HCT116 (cell line): ENCODE data around the gene GRB10. TPM values are rescaled to one million over a fixed set of nuclear protein-coding genes. Genes with fewer than 3 reads are reported as not detected.

Experiments used
- ATAC-seq: fragments of 200-7000 bp; cut with Tn5 transposase; 2 replicates; pipeline ENCODE4 v1.9.1; 2020; ENCODE audit warnings: mild to moderate bottlenecking, moderate library complexity
- BruUV-seq: library from RNA; stranded (reverse); fragments of 400-500 nt; replicated peaks from 2 replicates; lab custom pipeline; 2021; lab: Mats Ljungman, UMichigan
- CTCF ChIA-PET: fragments of 300-600 bp; sonication (Branson Sonifier 250); formaldehyde crosslinking; loops from one replicate; lab custom pipeline; 2021; ENCODE audit warnings: antibody characterized with exemption; lab: Charles Lee
- POLR2A ChIA-PET: fragments of 300-600, 350-600 bp; sonication (Branson Sonifier 250); formaldehyde crosslinking; loops from one replicate; lab custom pipeline; 2021; ENCODE audit warnings: antibody characterized with exemption; lab: Charles Lee
- RAD21 ChIA-PET, 2 experiments: fragments of 300-600 bp; sonication (Branson Sonifier 250); formaldehyde crosslinking; loops; one replicate each; lab custom pipeline; 2023; ENCODE audit warnings: low total read pairs in 2 of 2; ENCODE audit not compliant: uncharacterized antibody in 2 of 2, unreplicated experiment in 2 of 2, low non-redundant PET in 1 of 2; lab: Charles Lee
- DNase-seq: peaks from one replicate; pipeline ENCODE4 v3.0.0-alpha.2; 2010; ENCODE audit warnings: low read depth, low spot score
- H2AFZ ChIP-seq: fragments of 200-600 bp; shearing (Covaris generic), sonication (generic); 2 replicates; pipeline ENCODE4 v1.6.1; 2017; ENCODE audit warnings: low read depth, mixed run types, mixed read lengths, antibody characterized with exemption, low read length; ENCODE audit not compliant: poor library complexity, severe bottlenecking
- H3K27ac ChIP-seq: 2 replicates; pipeline ENCODE4 v1.5.1; 2012; ENCODE audit warnings: low read depth, low read length
- H3K27me3 ChIP-seq: fragments of 200-600 bp; sonication (generic); 2 replicates; pipeline ENCODE4 v1.6.1; 2016; ENCODE audit warnings: mixed run types, low read length, mixed read lengths; ENCODE audit not compliant: insufficient read depth
- H3K36me3 ChIP-seq, 2 experiments: fragments of 200-500 bp in 1 of 2; fragments of 200-600 bp in 1 of 2; sonication (Bioruptor generic) in 1 of 2; sonication (generic) in 1 of 2; 2 replicates each; pipeline versions ENCODE4 v1.5.1 to v1.6.1; 2014 to 2016; ENCODE audit warnings: low read length in 2 of 2, inconsistent platforms in 1 of 2, mixed read lengths in 1 of 2, mixed run types in 1 of 2; ENCODE audit not compliant: insufficient read depth in 2 of 2, control insufficient read depth in 1 of 2
- H3K4me1 ChIP-seq, 2 experiments: fragments of 200-600 bp in 1 of 2; sonication (generic) in 1 of 2; 2 replicates each; pipeline versions ENCODE4 v1.5.1 to v1.6.1; 2012 to 2017; ENCODE audit warnings: low read length in 2 of 2, inconsistent platforms in 1 of 2, mild to moderate bottlenecking in 1 of 2, mixed read lengths in 1 of 2, mixed run types in 1 of 2, moderate library complexity in 1 of 2; ENCODE audit not compliant: insufficient read depth in 2 of 2, control insufficient read depth in 1 of 2
- H3K4me2 ChIP-seq: fragments of 200-600 bp; sonication (generic); 2 replicates; pipeline ENCODE4 v1.6.1; 2017; ENCODE audit warnings: mixed run types, low read length, mixed read lengths
- H3K4me3 ChIP-seq, 2 experiments: fragments of 200-600 bp in 1 of 2; sonication (generic) in 1 of 2; replicated peaks in 1 of 2; 2 replicates each; pipeline ENCODE4 v1.5.1; 2011 to 2016; ENCODE audit warnings: low read length in 2 of 2, control low read depth in 1 of 2, low read depth in 1 of 2, mild to moderate bottlenecking in 1 of 2, mixed read lengths in 1 of 2, mixed run types in 1 of 2
- H3K79me2 ChIP-seq: fragments of 200-600 bp; sonication (generic); 2 replicates; pipeline ENCODE4 v1.6.1; 2017; ENCODE audit warnings: mild to moderate bottlenecking, mixed run types, low read length, moderate library complexity, mixed read lengths; ENCODE audit not compliant: insufficient read depth
- H3K9ac ChIP-seq: fragments of 200-600 bp; sonication (generic); 2 replicates; pipeline ENCODE4 v1.6.1; 2016; ENCODE audit warnings: low read length, mixed read lengths
- H3K9me2 ChIP-seq: fragments of 200-600 bp; sonication (generic), shearing (Covaris generic); 2 replicates; pipeline ENCODE4 v1.6.1; 2017; ENCODE audit warnings: mixed run types, mild to moderate bottlenecking, moderate library complexity; ENCODE audit not compliant: insufficient read depth
- H3K9me3 ChIP-seq, 2 experiments: fragments of 200-500 bp in 1 of 2; fragments of 200-600 bp in 1 of 2; sonication (Bioruptor generic) in 1 of 2; sonication (generic) in 1 of 2; 2 replicates each; pipeline ENCODE4 v1.6.1; 2014 to 2017; ENCODE audit warnings: low read length in 2 of 2, mixed read lengths in 2 of 2, inconsistent platforms in 1 of 2, low read depth in 1 of 2, mild to moderate bottlenecking in 1 of 2, mixed run types in 1 of 2, moderate library complexity in 1 of 2; ENCODE audit not compliant: control insufficient read depth in 1 of 2, insufficient read depth in 1 of 2
- H4K20me1 ChIP-seq: fragments of 200-600 bp; sonication (generic), shearing (Covaris generic); 2 replicates; pipeline ENCODE4 v1.6.1; 2017; ENCODE audit warnings: mixed run types, mild to moderate bottlenecking, moderate library complexity; ENCODE audit not compliant: insufficient read depth
- CBX3 ChIP-seq: IDR thresholded peaks from 2 replicates; pipeline ENCODE4 v1.6.1; 2012; ENCODE audit warnings: low read depth
- EGR1 ChIP-seq: IDR thresholded peaks from 2 replicates; pipeline ENCODE4 v1.6.1; 2012; ENCODE audit warnings: low read depth
- ELF1 ChIP-seq: IDR thresholded peaks from 2 replicates; pipeline ENCODE4 v1.6.1; 2012; ENCODE audit warnings: low read depth, borderline replicate concordance
- EZH2 ChIP-seq: fragments of 200-600 bp; sonication (generic); IDR thresholded peaks from 2 replicates; pipeline ENCODE4 v1.6.1; 2017; ENCODE audit warnings: antibody characterized with exemption, mixed run types
- JUND ChIP-seq: IDR thresholded peaks from 2 replicates; pipeline ENCODE4 v1.6.1; 2012
- MAX ChIP-seq: IDR thresholded peaks from 2 replicates; pipeline ENCODE4 v1.6.1; 2012
- POLR2AphosphoS5 ChIP-seq: IDR thresholded peaks from 2 replicates; pipeline ENCODE4 v1.6.1; 2011; ENCODE audit warnings: mild to moderate bottlenecking, low read depth, low read length, moderate library complexity
- SIN3A ChIP-seq: IDR thresholded peaks from 2 replicates; pipeline ENCODE4 v1.6.1; 2012; ENCODE audit warnings: low read depth
- SP1 ChIP-seq: IDR thresholded peaks from 2 replicates; pipeline ENCODE4 v1.6.1; 2012; ENCODE audit warnings: low read depth
- TCF7L2 ChIP-seq: IDR thresholded peaks from 2 replicates; pipeline ENCODE4 v1.7.0; 2011; ENCODE audit warnings: borderline replicate concordance, inconsistent platforms; ENCODE audit not compliant: insufficient read depth, insufficient read length; ENCODE audit errors: extremely low read depth
- ZBTB33 ChIP-seq: IDR thresholded peaks from 2 replicates; pipeline ENCODE4 v1.6.1; 2011; ENCODE audit warnings: mild to moderate bottlenecking, low read length, moderate library complexity; ENCODE audit not compliant: insufficient replicate concordance; ENCODE audit errors: extremely low read depth
- intact Hi-C: fragments of 100-400 bp; cut with micrococcal nuclease; formaldehyde crosslinking; loops from 2 replicates; pipeline ENCODE4 v1.10.0; 2022
- total RNA-seq: library from RNA; stranded (reverse); gene quantifications from one replicate; pipeline ENCODE4 v1.2.1, GENCODE V29; 2021; ENCODE audit not compliant: unreplicated experiment
- TF ChIP-seq, protein P1 (sequence below): IDR thresholded peaks from 2 replicates; pipeline ENCODE4 v1.6.1; 2012; ENCODE audit warnings: low read depth

GRB10 gene
- total RNA-seq, 1 experiment from 2014 or later, result 37.3 TPM

GRCh38 chr7:50678586-50678985 lies 104.1 kb downstream of the GRB10 start:
- H3K4me2 ChIP-seq, result no peak overlapping the region
- no peak overlapping the region for H3K4me3 ChIP-seq
- TF ChIP-seq ELF1 (no peak), SIN3A (no peak), SP1 (no peak), MAX (no peak), TCF7L2 (no peak), CBX3 (no peak), ZBTB33 (no peak), EZH2 (no peak), POLR2AphosphoS5 (no peak), EGR1 (no peak), JUND (no peak)
- TF ChIP-seq, protein P1, sequence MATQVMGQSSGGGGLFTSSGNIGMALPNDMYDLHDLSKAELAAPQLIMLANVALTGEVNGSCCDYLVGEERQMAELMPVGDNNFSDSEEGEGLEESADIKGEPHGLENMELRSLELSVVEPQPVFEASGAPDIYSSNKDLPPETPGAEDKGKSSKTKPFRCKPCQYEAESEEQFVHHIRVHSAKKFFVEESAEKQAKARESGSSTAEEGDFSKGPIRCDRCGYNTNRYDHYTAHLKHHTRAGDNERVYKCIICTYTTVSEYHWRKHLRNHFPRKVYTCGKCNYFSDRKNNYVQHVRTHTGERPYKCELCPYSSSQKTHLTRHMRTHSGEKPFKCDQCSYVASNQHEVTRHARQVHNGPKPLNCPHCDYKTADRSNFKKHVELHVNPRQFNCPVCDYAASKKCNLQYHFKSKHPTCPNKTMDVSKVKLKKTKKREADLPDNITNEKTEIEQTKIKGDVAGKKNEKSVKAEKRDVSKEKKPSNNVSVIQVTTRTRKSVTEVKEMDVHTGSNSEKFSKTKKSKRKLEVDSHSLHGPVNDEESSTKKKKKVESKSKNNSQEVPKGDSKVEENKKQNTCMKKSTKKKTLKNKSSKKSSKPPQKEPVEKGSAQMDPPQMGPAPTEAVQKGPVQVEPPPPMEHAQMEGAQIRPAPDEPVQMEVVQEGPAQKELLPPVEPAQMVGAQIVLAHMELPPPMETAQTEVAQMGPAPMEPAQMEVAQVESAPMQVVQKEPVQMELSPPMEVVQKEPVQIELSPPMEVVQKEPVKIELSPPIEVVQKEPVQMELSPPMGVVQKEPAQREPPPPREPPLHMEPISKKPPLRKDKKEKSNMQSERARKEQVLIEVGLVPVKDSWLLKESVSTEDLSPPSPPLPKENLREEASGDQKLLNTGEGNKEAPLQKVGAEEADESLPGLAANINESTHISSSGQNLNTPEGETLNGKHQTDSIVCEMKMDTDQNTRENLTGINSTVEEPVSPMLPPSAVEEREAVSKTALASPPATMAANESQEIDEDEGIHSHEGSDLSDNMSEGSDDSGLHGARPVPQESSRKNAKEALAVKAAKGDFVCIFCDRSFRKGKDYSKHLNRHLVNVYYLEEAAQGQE, result no peak
- ChIA-PET POLR2A (no interaction called here), CTCF (interaction anchor here (1.1 to 2.7 kb wide), 2 partner anchors 211 to 473 kb away, joined by 4 to 14 read pairs; no protein-coding TSS in a partner anchor), RAD21 (no interaction called here)
- no peak for ATAC-seq
- no peaks in the 10 kb centered on the region for H3K4me1 ChIP-seq
- no peaks in the 10 kb centered on the region for H3K9me3 ChIP-seq
- H3K36me3 ChIP-seq, result no peaks in the 10 kb centered on the region
- no peaks in the 10 kb centered on the region for H3K9me2 ChIP-seq
- BruUV-seq, result no TSS peak
- no peak overlapping the region for H2AFZ ChIP-seq
- H3K27ac ChIP-seq, result no peak overlapping the region
- no peaks in the 10 kb centered on the region for H4K20me1 ChIP-seq
- no peak overlapping the region for H3K9ac ChIP-seq
- no peak for DNase-seq
- no peaks in the 10 kb centered on the region for H3K79me2 ChIP-seq
- intact Hi-C loops, result loop anchor here (5.0 kb wide), 1 partner anchor 471 kb away; no protein-coding TSS in a partner anchor
- H3K27me3 ChIP-seq, result no peaks in the 10 kb centered on the region
